Right lobe of liver (tissue), 6 donors: ENCODE data around the gene RASSF7. TPM values are rescaled to one million over a fixed set of nuclear protein-coding genes. Genes with fewer than 3 reads are reported as not detected.
A peak's percentile ranks its signal among the peaks of the same experiment; 100 is the strongest.

ENCODE experiments used
- ATAC-seq, 4 donors: fragments of 200-7000 bp; cut with Tn5 transposase; one replicate each; pipeline ENCODE4 v1.9.1; 2020; ENCODE audit warnings: mild to moderate bottlenecking in 4 of 4, moderate library complexity in 4 of 4
- DNase-seq, 3 donors: peaks; one replicate each; pipeline ENCODE4 v3.0.0-alpha.2; 2020
- H3K27ac ChIP-seq, 3 donors: fragments of 200-600 bp; one replicate each; pipeline ENCODE4 v1.8.0; 2022
- H3K27me3 ChIP-seq, 2 donors: fragments of 200-600 bp; one replicate each; pipeline ENCODE4 v1.8.0; 2022
- H3K36me3 ChIP-seq, 4 donors: fragments of 200-600 bp; sonication (generic) in 1 of 4; one replicate each; pipeline versions ENCODE4 v1.5.1 to v1.8.0; 2017 to 2022; ENCODE audit warnings: control low read depth in 1 of 4
- H3K4me1 ChIP-seq, 4 donors: fragments of 200-600 bp; sonication (generic) in 1 of 4; one replicate each; pipeline versions ENCODE4 v1.5.1 to v1.8.0; 2017 to 2022; ENCODE audit warnings: control low read depth in 1 of 4
- H3K4me3 ChIP-seq, 3 donors: fragments of 200-600 bp; one replicate each; pipeline ENCODE4 v1.8.0; 2022
- H3K9me3 ChIP-seq, 4 donors: fragments of 200-600 bp; sonication (generic) in 1 of 4; one replicate each; pipeline versions ENCODE4 v1.5.1 to v1.8.0; 2017 to 2022; ENCODE audit warnings: control low read depth in 1 of 4
- CTCF ChIP-seq, 4 donors: fragments of 200-600 bp in 3 of 4; fragments of 450-650 bp in 1 of 4; IDR thresholded peaks; one replicate each; pipeline versions ENCODE4 v1.5.1 to v1.8.0; 2016 to 2022; ENCODE audit warnings: antibody characterized with exemption in 4 of 4, mild to moderate bottlenecking in 2 of 4
- POLR2A ChIP-seq: fragments of 450-650 bp; IDR thresholded peaks from one replicate; pipeline ENCODE4 v1.6.1; 2017; ENCODE audit warnings: antibody characterized with exemption, mild to moderate bottlenecking
- WGBS: methylation state at CpG from one replicate; pipeline ENCODE4 v1.1.6; 2018; ENCODE audit warnings: low coverage, low lambda C conversion rate; ENCODE audit not compliant: insufficient coverage; ENCODE audit errors: missing lambda C conversion rate; 5-methylcytosine and 5-hydroxymethylcytosine counted together
- intact Hi-C, 2 donors: fragments of 100-400 bp; cut with DNase I; formaldehyde crosslinking; loops; one replicate each; pipeline versions ENCODE4 v1.11.2 to v1.14.1; 2022
- total RNA-seq, 6 experiments: library from RNA; depleted of rRNA in 2 of 6; stranded (reverse); fragments of >200 nt in 2 of 6; fragmentation: NEBNext Ultra II Directional in 3 of 6; extraction: Animal tissue kit (Norgen Biotek cat#: 25700) in 3 of 6; gene quantifications; one replicate each; pipeline versions ENCODE4 v1.1.0 to v1.2.4, GENCODE V29; 2016 to 2023
- donor health status: DM: no; HTN: yes; CAD: no.
- donor health status: DM: no; HTN: no; CAD: no.
- donor health status: DM: no; HTN: no; CAD: no.
- donor health status: DM: no; HTN: yes; CAD: no.
- donor health status: DM: no; HTN: yes; CAD: no.

Gene RASSF7
- total RNA-seq, 6 experiments from 2014 or later, result 20.5 to 61.1 (median 39.5) TPM

GRCh38 chr11:587978-588380 lies 27.2 kb downstream of the RASSF7 start:
- peaks cover 0 to 66% (median 26%) of the 10 kb centered on the region in 4 donors for H3K36me3 ChIP-seq
- WGBS, result 16% methylated on average over 6 of the region's 6 CpGs
- ATAC-seq, result peak; percentile 95 to 98 (median 96)

GRCh38 chr11:589798-590197 lies 29.0 kb downstream of the RASSF7 start:
- Histone ChIP-seq H3K27ac (no peak overlapping the region), H3K27me3 (no peaks in the 10 kb centered on the region), H3K4me1 (peaks cover 0 to 32% (median 20%) of the 10 kb centered on the region in 4 donors), H3K9me3 (no peaks in the 10 kb centered on the region), H3K36me3 (peaks cover 0 to 70% (median 27%) of the 10 kb centered on the region in 4 donors), H3K4me3 (no peak overlapping the region)
- WGBS, result 86% methylated on average over 14 of the region's 26 CpGs
- DNase-seq (no peak), ATAC-seq (no peak)
- TF ChIP-seq POLR2A (no peak), CTCF (IDR thresholded peaks at IDR 0.05) (no peak)
- intact Hi-C loops, result no loop called here

More at GRCh38 chr11:587978-588380, 27.2 kb downstream of the RASSF7 start:
- no peak for TF ChIP-seq POLR2A
- no peak for TF ChIP-seq CTCF (IDR thresholded peaks at IDR 0.05)
- Histone ChIP-seq H3K4me1 (peaks cover 0 to 32% (median 20%) of the 10 kb centered on the region in 4 donors), H3K27ac (peak overlapping the region in 2 of 3 donors; percentile 31 to 62), H3K27me3 (no peaks in the 10 kb centered on the region), H3K9me3 (no peaks in the 10 kb centered on the region), H3K4me3 (no peak overlapping the region)
- intact Hi-C loops, result no loop called here
- peak; percentile 90 to 94 (median 94) for DNase-seq

- 58% methylated on average over 5 of the region's 11 CpGs for WGBS
- peaks cover 0 to 28% (median 18%) of the 10 kb centered on the region in 4 donors for H3K4me1 ChIP-seq
- DNase-seq, result no peak
- no peak overlapping the region for H3K4me3 ChIP-seq
- no peak for ATAC-seq
- H3K27me3 ChIP-seq, result no peaks in the 10 kb centered on the region
- intact Hi-C loops, result no loop called here
- TF ChIP-seq CTCF (IDR thresholded peaks at IDR 0.05) (no peak), POLR2A (no peak)
- peaks cover 0 to 79% (median 32%) of the 10 kb centered on the region in 4 donors for H3K36me3 ChIP-seq
- H3K9me3 ChIP-seq, result no peaks in the 10 kb centered on the region
- no peak overlapping the region for H3K27ac ChIP-seq
These were observed 30.2 kb downstream of the RASSF7 start for GRCh38 chr11:590997-591396.

GRCh38 chr11:592501-592900 lies 31.7 kb downstream of the RASSF7 start:
- no peak overlapping the region for H3K27ac ChIP-seq
- TF ChIP-seq POLR2A, result no peak
- no peak for TF ChIP-seq CTCF (IDR thresholded peaks at IDR 0.05)
- ATAC-seq (no peak), DNase-seq (no peak)
- no peak overlapping the region for H3K4me3 ChIP-seq
- peaks cover 0 to 12% (median 7%) of the 10 kb centered on the region in 4 donors for H3K4me1 ChIP-seq
- no peaks in the 10 kb centered on the region for H3K27me3 ChIP-seq
- intact Hi-C loops, result no loop called here
- H3K36me3 ChIP-seq, result peaks cover 0 to 85% (median 33%) of the 10 kb centered on the region in 4 donors
- WGBS, result 92% methylated on average over 7 of the region's 22 CpGs
- H3K9me3 ChIP-seq, result no peaks in the 10 kb centered on the region
